ENCODE measurements around the gene ACOT11.
"Not testable (repeated sequence)": the region's sequence is repeated elsewhere in the genome, so short reads cannot be mapped to it uniquely, and the experiment has no call there.

The ACOT11 gene

DNA sequence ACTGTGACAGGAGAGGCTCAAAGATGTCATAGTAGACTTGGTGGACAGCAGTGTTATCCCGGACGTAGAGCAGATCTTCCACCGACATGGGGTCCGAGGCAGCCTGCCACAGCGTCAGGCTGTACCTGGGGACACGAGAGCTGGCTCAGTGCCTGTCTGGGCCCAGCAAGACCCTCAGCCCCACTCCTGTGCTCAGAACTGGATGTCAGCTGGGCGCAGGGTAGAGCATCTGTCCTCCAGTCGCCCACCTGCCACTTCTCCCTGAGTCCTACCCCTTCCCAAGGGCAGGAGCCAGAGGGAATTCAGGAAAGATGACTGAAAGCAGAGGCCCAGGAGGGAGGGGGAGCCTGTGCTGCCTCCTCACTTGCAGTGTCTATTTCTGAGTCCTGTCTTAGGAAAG lies 63.6 kb downstream of the ACOT11 start:
- DNase-seq, result no peak

- no peak for DNase-seq
Observed at GRCh38 chr1:54614024-54614423, 66.0 kb downstream of the ACOT11 start.

DNA sequence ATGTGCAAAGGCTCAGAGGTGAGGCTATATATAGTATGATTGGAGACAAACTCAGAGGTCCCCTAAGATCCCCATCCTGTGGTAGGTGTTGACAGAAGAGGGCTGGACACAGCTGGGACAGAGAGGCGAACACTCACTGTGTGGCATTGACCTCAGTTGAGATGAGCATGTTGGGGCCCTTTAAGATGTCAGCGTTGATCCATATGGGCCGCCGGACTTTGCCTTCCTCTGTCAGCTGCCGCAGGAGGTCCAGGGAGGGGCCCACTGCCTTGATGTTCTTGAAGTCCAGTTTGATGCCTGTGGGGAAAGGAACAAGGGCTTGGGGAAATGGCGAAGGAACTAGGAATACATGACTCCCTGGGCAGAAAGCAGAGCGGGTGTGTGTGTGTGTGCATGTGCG lies 66.5 kb downstream of the ACOT11 start:
- no peak for DNase-seq

GRCh38 chr1:54615531-54616279 lies 67.7 kb downstream of the ACOT11 start:
- no peak for DNase-seq

DNA sequence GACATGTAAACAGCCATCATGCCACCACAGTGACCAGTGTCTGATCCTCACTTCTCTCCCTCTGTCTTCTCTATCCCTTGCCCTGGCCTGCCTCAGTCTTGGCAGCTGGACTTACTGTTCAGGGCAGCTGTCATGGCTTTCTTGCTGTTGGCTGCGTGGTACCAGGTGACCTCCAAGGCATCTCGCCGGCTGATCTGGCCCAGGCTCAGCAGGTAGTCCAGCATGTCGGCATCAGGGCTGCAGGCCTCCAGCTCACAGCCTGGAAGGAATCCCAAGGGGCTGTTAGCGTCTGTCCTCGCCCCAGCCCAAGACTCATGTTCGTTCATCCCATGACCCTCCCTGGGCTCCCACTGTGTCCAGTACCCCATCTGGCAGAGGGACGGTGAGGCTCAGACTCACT lies 71.7 kb downstream of the ACOT11 start:
- DNase-seq, result no peak

DNA sequence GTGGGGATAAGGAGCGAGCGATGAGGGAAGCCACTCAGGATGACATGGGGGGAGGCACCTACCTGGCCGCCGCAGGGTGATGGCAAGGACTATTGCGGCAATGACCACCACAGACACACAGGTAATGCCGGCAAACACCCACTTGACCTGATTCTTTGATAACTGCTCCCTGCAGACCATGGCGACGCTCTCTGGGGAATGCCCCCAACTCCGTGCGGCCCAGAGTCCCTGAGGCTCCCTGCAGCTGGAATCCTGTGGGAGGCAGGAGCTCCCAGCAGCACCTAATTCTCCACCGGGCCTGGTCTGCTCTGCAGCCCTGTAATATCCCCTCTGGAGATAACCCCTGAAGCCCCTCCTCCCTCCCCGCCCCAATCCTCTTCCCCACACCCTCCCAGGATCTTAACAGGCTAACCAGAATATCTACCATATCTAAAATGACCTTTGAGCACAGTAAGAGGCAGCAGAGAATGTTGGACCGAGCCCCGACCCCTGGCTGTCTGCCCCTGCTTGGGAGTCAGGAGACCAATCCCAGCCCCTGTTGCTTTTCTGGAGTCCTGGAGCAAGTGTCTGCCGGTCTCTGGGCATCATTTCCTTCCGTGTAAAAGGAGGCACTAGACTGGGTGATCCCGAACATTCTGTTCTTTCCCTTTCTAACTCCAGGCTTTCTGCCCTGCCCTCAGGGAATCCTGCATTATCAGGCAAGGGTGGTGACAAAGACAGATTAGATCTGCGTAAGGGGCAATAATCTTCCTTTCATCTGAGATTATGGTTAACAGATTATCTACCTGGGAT lies 75.4 kb downstream of the ACOT11 start, which contains the start of gene FAM151A:
Gene FAM151A (minus strand): TSS at position 310 of the 792 bp plus-strand sequence. CDS start 130 bp downstream, at position 180.
- no peak for DNase-seq

- no peak for DNase-seq
Observed at GRCh38 chr1:54624466-54625464, 76.7 kb downstream of the ACOT11 start.

GRCh38 chr1:54627196-54627595 lies 79.2 kb downstream of the ACOT11 start:
- DNase-seq, result no peak

- DNase-seq, result not testable (repeated sequence)
Observed at GRCh38 chr1:54635804-54636203, 87.8 kb downstream of the ACOT11 start.

DNA sequence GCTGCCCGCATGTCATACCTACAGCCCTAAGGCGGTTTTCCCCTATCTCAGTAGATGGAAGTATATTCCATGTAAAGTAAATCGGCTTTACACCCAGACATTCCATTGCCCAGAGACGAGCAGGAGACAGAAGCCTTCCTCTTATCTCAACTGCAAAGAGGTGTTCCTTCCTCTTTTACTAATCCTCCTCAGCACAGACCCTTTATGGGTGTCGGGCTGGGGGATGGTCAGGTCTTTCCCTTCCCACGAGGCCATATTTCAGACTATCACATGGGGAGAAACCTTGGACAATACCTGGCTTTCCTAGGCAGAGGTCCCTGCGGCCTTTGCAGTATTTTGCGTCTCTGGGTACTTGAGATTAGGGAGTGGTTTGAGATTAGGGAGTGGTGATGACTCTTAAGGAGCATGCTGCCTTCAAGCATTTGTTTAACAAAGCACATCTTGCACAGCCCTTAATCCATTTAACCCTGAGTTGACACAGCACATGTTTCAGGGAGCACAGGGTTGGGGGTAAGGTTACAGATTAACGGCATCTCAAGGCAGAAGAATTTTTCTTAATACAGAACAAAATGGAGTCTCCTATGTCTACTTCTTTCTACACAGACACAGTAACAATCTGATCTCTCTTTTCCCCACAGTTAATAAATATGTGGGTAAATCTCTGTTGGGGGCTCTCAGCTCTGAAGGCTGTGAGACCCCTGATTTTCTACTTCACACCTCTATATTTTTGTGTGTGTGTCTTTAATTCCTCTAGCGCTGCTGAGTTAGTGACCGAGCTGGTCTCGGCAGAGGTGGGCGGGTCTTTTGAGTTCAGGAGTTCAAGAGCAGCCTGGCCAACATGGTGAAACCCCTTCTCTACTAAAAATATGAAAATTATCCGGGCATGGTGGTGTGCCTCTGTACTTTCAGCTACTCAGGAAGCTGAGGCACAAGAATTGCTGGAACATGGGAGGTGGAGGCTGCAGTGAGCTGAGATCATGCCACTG lies 88.7 kb downstream of the ACOT11 start:
- not testable (repeated sequence) for DNase-seq

- DNase-seq, result no peak
Observed at GRCh38 chr1:54640361-54640760, 92.3 kb downstream of the ACOT11 start.

DNA sequence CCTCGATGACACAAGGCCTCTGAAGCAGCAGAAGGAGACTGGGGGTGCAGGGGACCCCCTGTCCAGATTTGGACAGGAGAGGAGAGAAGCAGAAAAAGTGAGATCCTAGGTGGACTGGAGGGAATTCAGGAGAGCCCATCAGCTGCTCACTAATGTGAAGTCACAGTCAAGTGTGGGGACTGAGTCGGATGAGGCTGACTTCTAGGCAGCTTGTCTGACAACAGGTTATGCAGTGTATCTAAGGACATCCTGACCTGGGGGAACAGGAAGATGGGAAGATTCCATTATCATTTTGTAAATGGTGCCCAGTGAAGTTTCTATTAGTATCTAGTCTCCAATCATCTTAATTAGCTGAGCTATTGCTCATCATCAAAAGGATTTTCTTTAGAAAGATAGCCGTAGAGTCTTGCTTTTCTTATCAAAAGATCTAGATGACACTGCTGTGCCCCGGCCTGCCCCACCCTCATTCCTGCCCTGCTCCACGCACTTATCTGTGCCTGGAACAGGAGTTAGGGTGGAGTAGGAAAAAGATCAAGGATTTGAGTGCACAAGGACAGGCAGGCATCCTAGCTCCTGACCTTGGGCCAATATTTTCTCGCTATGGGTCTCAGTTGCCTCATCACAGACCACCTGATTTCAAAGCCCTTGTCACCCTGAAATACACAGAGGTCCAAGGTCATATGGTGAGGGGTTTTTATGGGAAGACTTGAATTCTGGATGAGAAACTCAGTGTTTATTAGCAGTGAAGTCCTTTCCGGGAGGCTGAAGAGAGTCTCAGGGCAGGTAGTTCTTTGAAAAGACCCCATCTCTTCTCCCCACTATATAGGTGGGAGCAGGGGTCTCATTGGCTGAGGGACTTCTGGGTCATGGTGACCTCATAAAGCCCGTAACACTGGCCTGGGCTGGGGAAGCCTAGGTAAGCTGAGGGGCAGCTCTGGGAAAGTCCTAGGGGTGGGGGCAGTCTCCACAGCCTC lies 93.1 kb downstream of the ACOT11 start, which contains the start of gene MROH7:
Gene MROH7 (plus strand): TSS at position 924 of the 974 bp plus-strand sequence. CDS start 11,141 bp downstream, outside the sequence.
- no peak for DNase-seq

- no peak for DNase-seq
Observed at GRCh38 chr1:54643736-54644135, 95.7 kb downstream of the ACOT11 start.

DNA sequence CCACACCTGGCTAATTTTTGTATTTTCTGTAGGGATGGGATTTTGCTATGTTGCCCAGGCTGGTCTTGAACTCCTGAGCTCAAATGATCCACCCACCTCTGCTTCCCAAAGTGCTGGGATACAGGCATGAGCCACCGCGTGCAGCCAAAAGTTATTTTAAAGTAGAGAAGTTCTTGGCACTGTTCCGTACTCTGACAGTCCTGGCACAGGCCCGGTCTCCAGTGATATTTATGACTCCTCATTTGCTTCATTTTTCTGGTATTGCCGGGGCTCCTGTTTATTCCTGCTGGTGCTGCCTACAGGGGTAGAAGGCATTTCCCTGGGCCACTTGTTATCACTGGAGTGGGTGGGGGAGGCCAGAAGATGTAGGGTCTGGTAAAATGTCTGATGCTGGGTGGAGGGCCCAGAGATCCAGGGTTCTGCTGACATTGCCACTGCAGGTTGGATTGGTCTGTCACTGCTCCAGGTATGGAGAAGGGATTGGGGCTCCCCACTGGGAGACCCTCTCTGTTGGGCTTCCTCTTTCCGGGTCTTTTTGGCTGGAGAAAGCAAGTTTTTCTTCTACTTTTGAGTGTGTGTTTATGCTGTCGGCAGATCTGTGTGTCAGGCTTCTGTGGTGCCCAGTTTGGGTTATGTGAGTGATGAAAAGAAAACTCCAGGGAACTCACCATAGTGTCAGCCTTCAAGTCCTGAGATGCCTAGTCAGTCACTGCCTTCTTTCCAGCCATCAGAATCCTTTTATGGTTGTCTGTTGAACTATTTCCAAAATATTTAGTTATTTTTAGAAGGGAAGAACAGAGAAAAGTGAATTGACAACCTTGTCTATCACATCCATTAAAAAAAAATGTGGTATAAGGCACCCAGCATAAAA lies 98.0 kb downstream of the ACOT11 start:
- no peak for DNase-seq

- DNase-seq, result no peak
Observed at GRCh38 chr1:54649130-54649898, 101.3 kb downstream of the ACOT11 start.

DNA sequence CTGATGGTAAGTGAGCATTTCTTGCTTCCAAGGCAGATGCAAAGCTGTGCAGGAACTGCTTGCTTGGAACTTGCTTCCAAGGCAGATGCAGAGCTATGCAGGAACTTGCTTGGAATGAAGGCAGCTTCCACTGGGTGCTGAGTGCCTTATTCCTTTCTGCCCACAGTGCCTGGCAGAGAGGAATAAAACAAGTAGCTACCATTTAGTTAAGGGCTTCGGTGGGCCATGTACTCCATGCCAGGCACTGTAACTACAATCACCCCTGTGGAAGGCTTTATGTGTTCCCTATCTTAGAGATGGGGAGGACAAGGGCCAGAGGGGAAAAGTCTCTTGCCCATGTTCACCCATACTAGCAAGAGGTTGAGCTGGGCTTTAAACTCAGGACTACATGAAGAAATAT lies 101.9 kb downstream of the ACOT11 start:
- no peak for DNase-seq

- DNase-seq, result no peak
Observed at GRCh38 chr1:54650417-54650816, 102.4 kb downstream of the ACOT11 start.

DNA sequence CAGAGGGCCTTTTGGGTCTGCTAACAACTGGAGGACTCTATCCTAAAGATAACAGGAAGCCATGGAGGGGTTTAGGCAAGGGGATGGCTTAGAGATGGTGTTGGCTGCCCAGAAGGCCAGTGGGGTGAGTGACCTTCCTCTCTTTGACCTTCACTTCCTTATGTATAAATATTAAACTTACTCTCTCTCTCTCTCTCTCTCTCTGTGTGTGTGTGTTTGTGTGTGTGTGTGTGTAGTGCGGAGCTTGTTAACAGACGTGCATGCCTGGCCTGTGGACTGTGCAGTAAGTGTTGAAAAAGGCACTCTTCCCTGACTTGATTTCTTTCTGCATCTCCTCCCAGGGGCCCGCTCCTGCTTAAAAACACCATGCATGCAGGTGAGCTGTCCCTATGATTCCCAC lies 103.6 kb downstream of the ACOT11 start:
- no peak for DNase-seq
